Left ventricle myocardium inferior (tissue), 1 donor: ENCODE results near the gene KDM2B. TPM values are rescaled to one million over a fixed set of nuclear protein-coding genes. Genes with fewer than 3 reads are reported as not detected.

Experiments used
- DNase-seq: peaks from one replicate; pipeline ENCODE4 v3.0.0-alpha.2; 2020
- H3K27ac ChIP-seq: fragments of 200-600 bp; replicated peaks from 2 replicates; pipeline ENCODE4 v1.8.0; 2021
- H3K27me3 ChIP-seq: fragments of 200-600 bp; 2 replicates; pipeline ENCODE4 v1.8.0; 2021; ENCODE audit warnings: low read depth
- H3K36me3 ChIP-seq: fragments of 200-600 bp; 2 replicates; pipeline ENCODE4 v1.8.0; 2021
- H3K4me1 ChIP-seq: fragments of 200-600 bp; 2 replicates; pipeline ENCODE4 v1.8.0; 2021
- H3K4me3 ChIP-seq: fragments of 200-600 bp; 2 replicates; pipeline ENCODE4 v1.8.0; 2021; ENCODE audit warnings: mild to moderate bottlenecking, moderate library complexity
- H3K9me3 ChIP-seq: fragments of 200-600 bp; replicated peaks from 2 replicates; pipeline ENCODE4 v1.8.0; 2021
- intact Hi-C: fragments of 100-400 bp; cut with micrococcal nuclease; formaldehyde crosslinking; loops from one replicate; pipeline ENCODE4 v1.11.0; 2022
- total RNA-seq: library from RNA; stranded (reverse); fragmentation: NEBNext Ultra II Directional; extraction: Animal tissue kit (Norgen Biotek cat#: 25700); gene quantifications from one replicate; pipeline ENCODE4 v1.2.1, GENCODE V29; 2021
- TF ChIP-seq, protein P1 (sequence below): fragments of 200-600 bp; IDR thresholded peaks from 2 replicates; pipeline ENCODE4 v1.8.0; 2021; ENCODE audit warnings: antibody characterized with exemption, mild to moderate bottlenecking, borderline replicate concordance
- donor health status: DM: no; HTN: yes; CAD: no; lungs with severe emphysema.

The KDM2B gene
- total RNA-seq, 1 donor from 2014 or later, result 13.0 TPM

DNA sequence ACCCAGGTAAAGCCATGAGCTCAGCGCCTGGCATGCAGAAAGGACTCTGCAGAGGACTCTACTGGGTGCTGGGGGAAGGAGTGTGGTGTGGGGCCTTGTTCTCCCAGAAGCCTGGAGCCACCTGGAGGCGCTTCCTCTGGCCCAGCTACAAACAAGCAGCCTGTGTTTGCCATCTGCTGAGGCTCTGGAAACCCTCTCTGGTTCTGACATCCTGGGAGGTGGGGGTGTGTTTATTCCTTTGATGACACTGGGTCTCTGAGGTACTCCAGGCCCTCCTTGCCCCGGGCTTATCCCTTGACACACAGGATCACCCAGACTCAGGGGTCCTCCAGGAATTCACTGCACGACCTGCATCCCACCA lies 136.0 kb downstream of the KDM2B start:
- DNase-seq, result no peak
- Histone ChIP-seq H3K27ac (no peak overlapping the region), H3K27me3 (no peaks in the 10 kb centered on the region), H3K4me1 (peaks cover 15% of the 10 kb centered on the region), H3K9me3 (no peaks in the 10 kb centered on the region), H3K36me3 (peaks cover 34% of the 10 kb centered on the region), H3K4me3 (no peak overlapping the region)
- intact Hi-C loops, result loop anchor here (10.0 kb wide), 1 partner anchor 110 kb away; no protein-coding TSS in a partner anchor
- TF ChIP-seq, protein P1, sequence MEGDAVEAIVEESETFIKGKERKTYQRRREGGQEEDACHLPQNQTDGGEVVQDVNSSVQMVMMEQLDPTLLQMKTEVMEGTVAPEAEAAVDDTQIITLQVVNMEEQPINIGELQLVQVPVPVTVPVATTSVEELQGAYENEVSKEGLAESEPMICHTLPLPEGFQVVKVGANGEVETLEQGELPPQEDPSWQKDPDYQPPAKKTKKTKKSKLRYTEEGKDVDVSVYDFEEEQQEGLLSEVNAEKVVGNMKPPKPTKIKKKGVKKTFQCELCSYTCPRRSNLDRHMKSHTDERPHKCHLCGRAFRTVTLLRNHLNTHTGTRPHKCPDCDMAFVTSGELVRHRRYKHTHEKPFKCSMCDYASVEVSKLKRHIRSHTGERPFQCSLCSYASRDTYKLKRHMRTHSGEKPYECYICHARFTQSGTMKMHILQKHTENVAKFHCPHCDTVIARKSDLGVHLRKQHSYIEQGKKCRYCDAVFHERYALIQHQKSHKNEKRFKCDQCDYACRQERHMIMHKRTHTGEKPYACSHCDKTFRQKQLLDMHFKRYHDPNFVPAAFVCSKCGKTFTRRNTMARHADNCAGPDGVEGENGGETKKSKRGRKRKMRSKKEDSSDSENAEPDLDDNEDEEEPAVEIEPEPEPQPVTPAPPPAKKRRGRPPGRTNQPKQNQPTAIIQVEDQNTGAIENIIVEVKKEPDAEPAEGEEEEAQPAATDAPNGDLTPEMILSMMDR, result no peak

DNA sequence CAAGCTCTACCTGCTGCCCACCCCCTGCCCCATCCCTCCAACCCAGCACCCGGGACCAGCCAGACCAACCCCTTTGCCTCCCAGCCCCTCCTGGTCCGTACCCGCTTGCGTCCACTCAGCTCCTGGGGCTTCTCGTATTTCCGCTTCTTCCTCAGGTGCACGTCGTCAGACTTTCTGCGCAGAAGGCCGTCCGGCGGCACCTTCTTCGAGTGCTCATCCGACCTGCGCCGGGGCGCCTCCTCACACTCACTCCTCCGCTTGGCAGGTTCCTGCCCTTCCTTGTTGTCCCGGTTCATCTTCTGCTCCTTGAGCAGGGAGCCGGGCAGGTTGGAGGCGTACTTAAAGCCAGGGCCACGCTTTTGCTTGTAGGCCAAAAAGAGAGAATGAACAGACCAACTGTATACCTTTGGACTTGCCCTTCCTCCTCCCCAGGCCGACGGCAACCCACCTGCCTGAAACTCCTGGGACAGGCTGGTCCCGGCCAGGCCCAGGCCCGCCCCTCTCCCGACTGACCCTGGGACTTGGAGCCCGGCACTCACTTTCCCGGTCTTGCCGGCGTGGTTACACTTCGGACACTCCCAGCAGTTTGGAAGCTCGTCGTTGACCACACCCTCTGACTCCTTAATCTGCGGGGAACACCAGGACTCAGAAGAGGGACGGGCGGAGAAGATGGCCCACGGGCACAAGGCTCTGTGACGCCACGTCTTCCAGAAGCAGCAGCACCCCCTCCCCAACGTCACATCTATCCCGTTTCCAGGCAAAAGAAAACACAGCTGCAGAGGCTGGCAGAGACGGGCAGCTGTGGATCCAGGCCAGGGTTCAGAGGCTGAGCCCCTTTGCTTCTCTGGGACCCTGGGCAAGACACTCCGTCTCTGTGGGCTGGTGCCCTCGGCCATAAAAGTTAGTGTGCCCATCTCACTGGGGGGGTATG lies 136.6 kb downstream of the KDM2B start:
- Histone ChIP-seq H3K27ac (no peak overlapping the region), H3K4me3 (no peak overlapping the region), H3K27me3 (no peaks in the 10 kb centered on the region), H3K4me1 (peaks cover 15% of the 10 kb centered on the region), H3K9me3 (no peaks in the 10 kb centered on the region), H3K36me3 (peaks cover 40% of the 10 kb centered on the region)
- intact Hi-C loops, result loop anchor here (10.0 kb wide), 1 partner anchor 109 kb away; no protein-coding TSS in a partner anchor
- DNase-seq, result no peak
- TF ChIP-seq, protein P1, result no peak

DNA sequence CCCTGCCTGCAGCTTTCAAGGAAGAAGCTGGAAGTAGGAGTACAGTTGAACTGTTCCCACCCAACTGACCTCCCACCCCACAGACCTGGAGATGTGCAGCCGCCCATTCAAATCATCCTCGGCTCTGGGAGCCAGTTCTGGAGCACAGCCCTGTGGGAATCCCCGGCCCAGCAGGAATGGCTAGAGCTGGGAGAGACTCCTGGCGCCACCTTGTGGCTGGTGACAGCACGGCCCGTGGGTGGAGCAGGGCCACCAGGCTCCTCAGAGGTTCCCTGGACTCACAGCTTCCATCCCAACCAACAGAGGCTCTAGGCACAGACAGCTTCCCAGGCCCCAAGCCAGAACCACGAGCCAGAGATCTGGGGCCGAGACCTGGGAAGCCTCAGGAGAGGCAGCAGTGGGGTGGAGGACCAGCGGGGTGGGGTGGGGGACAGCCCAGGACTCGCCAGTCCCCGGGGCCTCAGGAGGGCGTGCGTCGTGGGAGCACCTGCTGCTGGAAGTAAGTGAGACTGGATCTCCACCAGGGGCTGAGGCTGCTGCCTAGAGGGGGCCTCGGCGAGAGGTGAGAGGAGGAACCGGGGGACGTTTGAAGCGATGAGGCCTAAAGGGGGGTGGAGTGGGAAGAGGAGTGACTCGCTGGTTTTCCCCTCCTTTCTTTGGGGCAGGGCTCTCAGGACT lies 137.5 kb downstream of the KDM2B start:
- Histone ChIP-seq H3K9me3 (no peaks in the 10 kb centered on the region), H3K4me3 (no peak overlapping the region), H3K36me3 (peaks cover 49% of the 10 kb centered on the region), H3K27me3 (no peaks in the 10 kb centered on the region), H3K4me1 (peaks cover 9% of the 10 kb centered on the region), H3K27ac (no peak overlapping the region)
- DNase-seq, result peak; percentile 81
- TF ChIP-seq, protein P1, result peak; percentile 90
- intact Hi-C loops, result loop anchor here (10.0 kb wide), 1 partner anchor 109 kb away; no protein-coding TSS in a partner anchor

DNA sequence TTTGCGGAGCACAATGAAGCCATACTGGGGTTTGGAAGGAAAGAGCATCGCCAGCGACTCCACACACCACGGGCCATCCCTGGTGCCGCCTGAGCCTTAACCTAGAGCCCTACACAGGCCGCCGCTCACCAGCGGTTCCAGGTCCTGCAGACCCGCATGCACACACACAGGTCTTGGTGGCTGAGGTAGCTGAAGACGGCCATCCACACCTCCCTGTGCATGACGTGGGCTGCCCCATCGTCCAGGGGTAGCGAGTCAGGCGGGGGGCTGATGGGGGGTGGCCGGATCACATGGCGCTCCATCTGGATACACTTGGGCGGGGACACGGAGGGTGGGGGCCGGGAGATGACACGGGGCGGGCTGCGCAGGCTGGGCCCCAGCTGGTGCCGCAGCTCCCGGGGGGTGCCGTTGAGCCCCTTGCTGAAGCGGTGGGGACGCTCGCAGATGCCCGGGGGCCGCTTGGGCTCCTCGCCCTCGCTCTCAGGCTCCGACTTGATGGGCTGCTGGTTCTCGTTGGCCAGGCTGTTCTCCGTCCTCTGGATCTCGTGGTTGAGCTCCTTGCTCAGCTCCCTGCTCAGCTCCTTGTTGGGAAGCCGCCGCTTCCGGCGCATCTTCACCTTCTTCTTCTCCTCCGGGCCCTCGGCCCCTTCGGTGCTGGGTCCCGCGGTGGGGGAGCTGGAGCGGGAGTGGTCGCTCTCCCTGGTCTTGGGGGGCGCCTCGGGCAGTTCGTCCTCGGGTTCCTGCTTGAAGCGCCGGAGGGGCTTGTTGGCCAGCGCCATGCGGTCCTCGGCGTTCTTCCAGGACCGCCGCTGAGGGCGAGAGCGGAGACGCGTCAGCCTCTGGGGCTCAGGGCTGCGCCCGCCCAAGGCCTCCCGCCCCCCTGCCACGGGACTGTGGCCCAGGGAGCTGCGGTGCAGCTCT lies 138.5 kb downstream of the KDM2B start:
- Histone ChIP-seq H3K27ac (no peak overlapping the region), H3K4me3 (no peak overlapping the region), H3K27me3 (no peaks in the 10 kb centered on the region), H3K36me3 (peaks cover 59% of the 10 kb centered on the region), H3K9me3 (no peaks in the 10 kb centered on the region), H3K4me1 (peaks cover 9% of the 10 kb centered on the region)
- DNase-seq, result no peak
- intact Hi-C loops, result loop anchor here (10.0 kb wide), 1 partner anchor 107 kb away; no protein-coding TSS in a partner anchor
- TF ChIP-seq, protein P1, result no peak

DNA sequence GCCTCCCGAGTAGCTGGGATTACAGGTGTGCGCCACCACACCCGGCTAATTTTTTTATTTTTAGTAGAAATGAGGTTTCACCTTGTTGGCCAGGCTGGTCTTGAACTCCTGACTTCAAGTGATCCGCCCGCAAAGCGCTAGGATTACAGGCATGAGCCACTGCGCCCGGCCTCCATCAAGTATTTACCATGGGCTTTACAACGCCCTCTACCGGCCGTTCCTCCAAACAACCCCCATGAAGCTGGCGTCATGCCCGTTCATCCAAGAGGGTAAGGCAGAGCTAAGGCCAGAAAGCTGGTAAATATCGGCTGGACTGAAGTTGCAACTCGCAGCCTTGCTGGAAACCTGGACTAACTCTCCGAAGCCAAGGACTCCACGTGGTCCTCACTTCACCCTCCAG lies 139.3 kb downstream of the KDM2B start:
- H3K4me3 ChIP-seq, result no peak overlapping the region
- no peak overlapping the region for H3K27ac ChIP-seq
- peaks cover 66% of the 10 kb centered on the region for H3K36me3 ChIP-seq
- H3K4me1 ChIP-seq, result peaks cover 9% of the 10 kb centered on the region
- DNase-seq, result no peak
- intact Hi-C loops, result loop anchor here (10.0 kb wide), 1 partner anchor 107 kb away; no protein-coding TSS in a partner anchor
- TF ChIP-seq, protein P1, result no peak
- H3K9me3 ChIP-seq, result no peaks in the 10 kb centered on the region
- no peaks in the 10 kb centered on the region for H3K27me3 ChIP-seq
